Retina (tissue), 1 donor: ENCODE results near the gene DIAPH3.

Source experiments
- DNase-seq: peaks from one replicate; pipeline ENCODE4 v3.0.0-alpha.2; 2016

Gene DIAPH3

DNA sequence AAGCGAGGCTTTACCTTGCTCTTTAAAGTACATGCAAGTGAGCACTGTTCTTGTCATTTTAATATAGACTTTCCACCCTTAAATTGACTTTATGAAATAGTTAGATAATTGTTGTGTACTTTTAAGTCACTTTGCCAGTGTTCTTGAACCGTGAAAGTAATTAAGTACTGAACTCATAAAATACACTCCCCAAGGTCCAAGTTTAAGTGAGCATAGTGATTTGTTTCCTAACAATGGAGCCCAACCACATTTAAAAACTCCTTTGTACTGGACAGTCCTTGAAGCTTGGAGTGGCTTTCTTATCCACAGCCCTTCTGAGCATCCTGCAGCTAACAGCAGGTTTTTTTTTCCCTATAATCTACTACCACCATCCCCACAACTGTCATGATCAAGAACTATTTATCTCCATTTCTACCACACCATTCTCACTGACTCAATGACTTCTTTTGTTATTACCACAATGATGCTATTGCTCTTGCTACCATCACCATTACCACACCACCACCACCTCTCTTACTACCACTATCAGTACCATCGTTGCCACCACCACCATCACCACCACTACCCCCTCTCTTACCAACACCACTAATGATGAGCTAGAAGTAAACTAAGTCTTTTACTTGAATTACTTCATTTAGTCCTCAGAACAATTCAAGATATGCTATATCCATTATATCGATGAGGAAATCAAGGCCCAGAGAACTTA, 452.6 kb downstream of the DIAPH3 start:
- no peak for DNase-seq

DNA sequence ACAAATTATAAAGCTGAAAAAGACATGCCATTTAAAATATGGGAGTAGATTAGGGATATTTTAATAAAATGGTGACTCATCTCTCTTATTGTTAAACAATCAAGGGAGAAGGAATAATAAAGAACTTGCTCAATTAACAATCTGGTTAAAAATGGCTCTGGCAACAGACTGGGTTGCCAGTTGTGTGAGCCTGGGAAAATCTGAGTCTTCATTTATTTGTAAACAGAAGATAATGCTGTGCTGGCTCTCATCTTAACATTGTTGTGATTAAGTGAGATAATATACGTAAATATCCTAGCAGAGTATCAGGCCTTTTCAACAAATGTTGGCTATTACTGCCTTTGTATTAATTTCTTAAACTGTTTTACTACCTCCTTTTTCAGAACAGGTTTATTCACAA, 453.3 kb downstream of the DIAPH3 start:
- DNase-seq = no peak

DNA sequence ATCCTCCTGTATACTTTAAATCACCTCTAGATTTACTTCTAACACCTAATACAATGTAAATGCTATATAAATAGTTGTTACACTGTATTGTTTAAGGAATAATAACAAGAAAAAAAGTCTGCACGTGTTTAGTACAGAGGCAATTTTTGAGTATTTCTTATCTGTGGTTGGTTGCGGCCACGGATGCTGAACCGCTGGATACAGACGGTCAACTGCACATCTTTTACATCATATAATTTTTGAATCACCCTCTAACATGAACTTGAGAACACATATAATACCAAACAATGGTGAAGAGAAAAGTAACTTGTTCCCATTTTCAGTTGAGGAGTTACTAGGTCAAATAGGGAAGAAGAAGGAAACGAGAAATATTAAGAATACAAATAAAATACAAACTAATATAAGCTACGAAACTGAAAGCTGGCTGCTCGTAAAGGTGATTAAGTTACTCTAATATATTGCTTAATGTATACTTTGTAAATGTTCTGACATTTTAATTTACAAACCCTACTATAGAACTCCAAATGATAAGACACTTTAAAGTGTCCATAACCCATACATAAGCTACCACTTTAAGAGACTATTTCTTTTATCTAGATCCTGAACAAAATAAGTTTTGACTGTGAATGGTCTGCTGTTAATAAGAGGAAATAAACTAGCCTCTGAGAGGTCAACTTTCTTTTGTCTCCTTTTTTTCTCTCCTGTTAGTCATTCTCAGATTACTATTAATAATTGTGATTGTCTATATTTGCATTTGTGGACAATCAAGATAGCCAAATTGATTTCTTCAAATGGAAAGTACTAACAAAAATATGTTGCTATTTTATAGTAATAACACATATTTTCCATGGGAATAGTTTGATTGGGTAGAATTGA, 457.4 kb downstream of the DIAPH3 start:
- no peak for DNase-seq

DNA sequence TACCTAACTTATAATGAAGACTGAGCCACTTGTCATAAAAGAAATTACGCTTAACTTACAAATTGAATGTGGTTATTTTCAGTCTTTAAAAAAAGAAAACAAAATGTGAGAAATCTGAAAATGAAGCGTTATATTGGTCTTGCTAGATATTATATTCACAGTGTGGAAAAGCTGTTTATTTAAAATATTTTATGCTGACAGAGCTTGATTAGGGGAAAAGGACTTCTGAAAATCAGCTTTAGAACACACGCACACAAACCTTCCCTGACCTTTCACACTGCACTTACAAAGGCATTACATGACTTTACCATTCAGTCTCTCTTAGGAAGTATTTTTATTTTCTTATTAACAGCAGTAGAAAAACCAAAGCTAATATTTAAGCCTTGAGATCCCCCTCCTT, 461.5 kb downstream of the DIAPH3 start:
- DNase-seq = no peak

DNA sequence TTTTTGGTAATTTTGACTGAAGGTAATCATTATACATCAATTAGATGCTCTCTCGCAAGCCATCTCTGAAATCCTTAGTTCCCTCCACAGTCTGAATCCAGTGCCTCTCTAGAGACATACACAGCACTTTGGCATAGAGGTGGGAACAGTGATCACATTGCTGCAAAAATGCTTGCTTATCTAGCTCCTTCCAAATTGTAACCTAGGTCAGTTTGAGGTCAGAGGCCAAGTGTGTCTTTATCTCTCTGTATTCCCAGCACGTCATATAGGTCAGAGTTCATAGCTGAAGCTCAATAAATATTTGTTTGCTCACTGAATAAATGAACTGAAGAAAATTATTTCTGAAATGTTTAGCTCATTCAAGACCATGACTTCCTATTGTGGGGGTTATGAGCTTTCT, 462.5 kb downstream of the DIAPH3 start:
- DNase-seq = no peak

DNA sequence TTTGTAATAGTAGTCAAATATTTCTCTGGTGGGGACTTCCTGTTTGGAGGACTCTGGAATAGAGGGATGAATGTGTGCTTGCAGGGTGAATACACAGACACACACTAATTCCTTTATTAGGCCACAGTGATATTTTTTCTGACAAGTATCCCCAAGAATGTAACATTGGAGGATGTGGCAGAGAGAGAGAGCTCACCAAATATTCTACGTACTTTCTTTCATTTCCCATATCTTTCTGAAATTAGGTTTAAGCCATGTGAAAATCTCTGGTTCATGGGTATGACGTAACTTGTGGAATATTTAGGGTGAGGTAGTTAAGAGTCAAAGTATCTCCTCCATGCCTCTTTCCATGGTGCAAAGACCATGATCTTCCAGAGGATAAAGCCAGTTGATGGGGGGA, 463.4 kb downstream of the DIAPH3 start:
- DNase-seq = no peak

DNA sequence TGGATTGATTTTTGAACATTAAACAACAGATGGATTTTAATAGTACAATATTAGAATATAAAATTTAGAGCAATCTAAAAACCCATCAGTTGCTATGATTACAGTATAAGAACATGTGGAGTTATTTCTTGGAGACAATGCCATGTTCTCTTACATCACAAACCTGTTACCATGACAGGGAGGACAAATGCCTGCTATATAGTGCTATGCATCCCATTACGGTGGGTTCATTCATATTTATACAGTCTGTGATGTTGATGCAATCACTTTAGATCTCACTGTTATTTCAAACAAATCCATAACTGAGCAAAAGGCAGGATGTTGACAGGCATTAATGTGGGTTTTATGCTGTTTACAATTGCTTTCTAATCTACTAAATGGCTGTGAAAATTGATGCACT, 467.5 kb downstream of the DIAPH3 start:
- DNase-seq = no peak

DNA sequence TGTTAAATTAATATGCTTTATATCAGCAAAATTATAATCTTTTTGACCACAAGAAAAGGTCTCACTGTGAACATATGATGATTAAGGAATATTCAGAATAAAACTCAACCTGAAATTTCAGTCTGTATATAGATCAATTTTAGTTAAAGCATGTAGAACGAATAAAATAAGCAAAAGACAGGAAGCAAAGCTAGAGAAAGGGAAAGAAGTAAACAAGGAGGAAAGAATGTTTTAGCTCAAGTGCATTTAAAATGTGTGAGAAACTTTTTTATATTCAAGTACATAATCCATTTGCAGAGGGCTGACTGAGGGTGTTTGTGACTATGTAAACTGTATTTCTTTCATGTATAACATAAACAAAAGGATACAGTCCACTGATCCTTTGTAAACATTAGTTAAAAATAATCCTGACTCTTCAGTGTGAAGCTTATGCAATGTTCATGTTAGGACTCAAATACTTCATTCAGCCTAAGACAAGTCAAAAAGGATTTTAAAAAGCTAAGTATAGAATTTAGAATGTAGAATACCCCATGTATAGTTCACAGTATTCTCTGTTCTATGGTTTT, 472.1 kb downstream of the DIAPH3 start:
- DNase-seq = no peak

DNA sequence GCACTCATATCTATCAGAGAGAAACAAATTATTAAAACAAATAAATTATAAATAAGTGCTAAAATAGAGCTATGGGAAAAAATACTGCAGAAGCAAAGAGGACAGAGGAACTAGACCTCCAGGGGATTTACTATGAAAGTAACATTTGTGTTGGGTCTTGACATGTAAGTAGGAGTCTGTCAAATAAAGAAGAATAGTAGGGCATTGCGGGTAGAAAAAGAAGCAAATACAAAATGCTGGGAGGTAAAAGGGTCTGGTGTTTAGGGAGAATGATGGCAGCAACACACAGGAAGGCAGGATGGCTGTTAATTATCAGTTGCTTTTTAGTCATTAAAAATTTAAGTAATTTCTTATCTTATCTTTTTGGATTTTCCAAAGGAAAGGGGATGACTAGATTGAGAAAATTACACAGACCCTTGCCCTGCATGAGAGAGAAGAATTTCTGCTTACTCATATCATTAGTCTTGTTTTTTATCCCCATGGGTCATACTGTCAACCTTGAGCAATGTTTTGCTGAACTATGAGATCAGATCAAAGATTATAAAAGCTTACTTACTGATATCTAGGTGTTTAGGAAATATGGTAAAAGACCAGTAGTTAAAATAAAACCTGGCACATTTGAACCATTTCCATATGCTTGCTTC, 472.7 kb downstream of the DIAPH3 start:
- DNase-seq = no peak

DNA sequence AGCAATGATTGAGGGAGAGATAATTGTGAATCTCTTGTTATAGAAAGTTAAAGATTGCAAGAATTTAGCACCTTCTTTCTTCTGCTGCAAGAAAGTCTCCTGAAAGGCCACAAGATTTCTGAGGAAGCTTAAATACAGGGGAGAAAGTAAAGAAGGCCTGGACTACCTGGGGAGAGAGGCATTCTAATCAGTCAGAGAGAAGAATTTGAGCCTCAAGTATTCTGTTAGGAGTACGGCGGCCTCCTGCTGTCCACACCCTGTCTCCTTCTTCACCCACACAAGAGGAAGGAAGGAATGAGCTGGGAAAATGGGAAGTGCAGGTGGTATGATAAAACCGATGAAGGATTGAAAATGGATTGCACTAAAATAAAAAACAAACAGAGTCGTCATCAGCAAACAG, 474.7 kb downstream of the DIAPH3 start:
- DNase-seq = no peak

DNA sequence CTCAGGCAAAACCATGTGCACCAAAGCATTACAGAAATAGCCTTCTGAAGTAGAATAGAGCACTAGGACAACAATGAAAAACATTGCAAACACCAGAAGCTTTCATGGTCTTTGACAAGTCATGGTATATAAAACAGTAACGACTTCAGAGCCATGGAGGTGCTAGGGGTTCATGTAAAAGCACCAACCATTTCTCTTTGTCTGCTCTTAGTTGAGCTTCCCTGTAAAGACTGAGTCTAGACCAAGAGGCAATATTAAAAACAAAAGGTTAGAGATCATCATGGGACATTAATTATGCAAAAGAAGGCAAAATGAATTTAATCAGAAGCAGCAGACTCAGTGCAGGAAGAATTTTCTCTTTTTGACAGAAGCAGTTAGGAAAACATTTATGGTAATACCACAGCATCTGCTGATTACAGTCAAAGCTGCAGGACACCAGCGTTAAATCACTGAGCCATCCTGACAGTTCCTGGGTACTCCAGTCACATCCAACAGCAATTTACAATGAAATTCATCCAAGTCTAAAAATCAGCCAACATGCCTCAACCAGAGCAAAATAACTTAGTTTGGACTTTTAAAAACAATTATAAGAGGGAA, 476.8 kb downstream of the DIAPH3 start:
- peak; percentile 17 for DNase-seq

DNA sequence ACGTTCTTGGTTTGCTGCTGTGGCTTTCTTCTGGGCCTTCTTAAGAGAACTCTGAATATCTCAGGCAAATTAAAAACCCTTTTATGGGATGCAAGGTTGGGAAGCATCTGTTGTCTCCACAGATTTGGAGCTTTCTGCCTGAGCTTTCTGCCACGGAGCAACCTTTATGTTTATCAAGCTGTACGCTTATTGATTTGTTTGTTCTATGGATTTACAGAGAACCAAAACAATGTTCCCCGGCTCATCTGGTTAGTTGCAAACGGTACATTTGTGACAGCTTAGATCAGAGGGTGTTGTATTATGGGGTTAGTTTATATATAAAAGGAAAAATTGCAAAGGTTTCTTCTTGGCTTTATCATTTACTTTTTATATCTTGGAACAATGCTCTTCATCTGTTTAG, 479.6 kb downstream of the DIAPH3 start:
- no peak for DNase-seq

DNA sequence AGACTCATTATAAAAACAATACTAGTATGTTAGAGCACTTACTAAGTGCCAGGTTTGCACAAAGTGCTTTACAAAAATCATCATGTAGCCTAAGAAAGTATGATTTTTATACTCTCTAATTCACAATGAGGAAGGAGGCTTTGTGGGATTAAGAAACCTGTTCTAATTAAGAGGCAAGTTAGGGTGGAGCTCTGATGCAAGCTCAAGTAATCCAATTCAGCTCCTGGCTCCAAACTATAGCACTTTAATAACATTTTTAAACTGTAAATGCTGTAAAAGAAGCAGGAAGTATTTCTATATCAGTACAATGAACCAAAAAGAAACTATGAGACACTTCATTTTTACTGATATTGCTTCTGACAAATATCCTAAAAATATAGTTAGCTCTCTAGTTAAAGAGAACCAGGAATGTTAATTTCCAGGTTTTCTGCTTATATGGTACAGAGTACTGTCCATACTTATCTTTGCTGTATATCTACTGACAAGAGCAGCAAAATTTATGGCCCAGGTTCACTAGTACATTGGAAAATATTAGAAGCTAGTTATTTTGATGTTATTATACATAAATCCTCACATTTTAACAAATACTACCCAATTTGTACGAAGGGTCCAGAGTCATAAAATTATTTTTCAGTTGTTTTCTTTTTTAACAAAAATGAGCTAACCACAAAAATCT, 482.0 kb downstream of the DIAPH3 start:
- DNase-seq = no peak

DNA sequence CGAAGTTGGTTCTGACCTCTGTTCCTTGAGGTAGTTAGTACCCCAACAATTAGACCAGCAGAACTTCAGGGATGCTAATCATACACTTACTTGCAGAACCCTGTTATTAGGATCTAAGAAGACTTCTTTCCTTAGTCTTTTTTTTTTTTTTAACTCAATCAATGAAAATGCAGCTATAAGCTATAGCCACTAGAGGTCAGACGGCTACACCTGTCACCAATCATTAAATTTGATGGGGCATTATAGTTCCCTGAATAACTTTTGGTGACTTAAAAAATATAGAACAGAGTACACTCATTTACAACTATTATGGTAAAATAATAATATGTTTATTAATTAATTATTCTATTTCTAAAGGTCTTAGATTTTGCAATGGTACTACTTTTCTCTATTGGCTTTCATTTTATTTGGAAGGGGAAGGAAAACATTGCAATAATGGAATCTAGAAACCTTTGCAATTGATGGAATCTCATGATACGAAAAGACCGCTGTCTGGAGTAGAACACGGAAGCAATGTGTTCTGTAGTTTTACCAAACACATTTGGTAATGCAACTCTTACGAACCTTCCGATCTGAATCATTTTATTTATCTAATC, 483.2 kb downstream of the DIAPH3 start:
- peak; percentile 41 for DNase-seq

DNA sequence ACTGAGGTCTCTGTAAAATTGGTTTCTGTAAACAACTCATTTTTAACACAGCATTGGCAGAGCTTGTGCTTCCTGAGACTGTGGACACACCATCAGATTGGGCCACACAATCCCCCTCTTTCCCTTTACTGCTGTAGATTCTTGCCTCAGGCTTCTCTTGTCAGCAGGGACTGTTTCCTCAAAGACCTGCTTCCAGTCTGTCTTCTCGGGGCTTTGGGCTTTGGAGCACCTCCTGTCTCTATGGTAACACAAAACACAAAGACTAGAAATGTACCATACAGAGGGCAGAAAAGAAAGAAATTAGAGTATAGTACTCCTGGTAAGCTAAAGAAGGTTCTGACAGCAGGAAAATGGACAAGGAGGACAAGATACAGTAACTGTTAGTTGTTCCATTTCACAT, 484.5 kb downstream of the DIAPH3 start:
- DNase-seq = peak; percentile 27

DNA sequence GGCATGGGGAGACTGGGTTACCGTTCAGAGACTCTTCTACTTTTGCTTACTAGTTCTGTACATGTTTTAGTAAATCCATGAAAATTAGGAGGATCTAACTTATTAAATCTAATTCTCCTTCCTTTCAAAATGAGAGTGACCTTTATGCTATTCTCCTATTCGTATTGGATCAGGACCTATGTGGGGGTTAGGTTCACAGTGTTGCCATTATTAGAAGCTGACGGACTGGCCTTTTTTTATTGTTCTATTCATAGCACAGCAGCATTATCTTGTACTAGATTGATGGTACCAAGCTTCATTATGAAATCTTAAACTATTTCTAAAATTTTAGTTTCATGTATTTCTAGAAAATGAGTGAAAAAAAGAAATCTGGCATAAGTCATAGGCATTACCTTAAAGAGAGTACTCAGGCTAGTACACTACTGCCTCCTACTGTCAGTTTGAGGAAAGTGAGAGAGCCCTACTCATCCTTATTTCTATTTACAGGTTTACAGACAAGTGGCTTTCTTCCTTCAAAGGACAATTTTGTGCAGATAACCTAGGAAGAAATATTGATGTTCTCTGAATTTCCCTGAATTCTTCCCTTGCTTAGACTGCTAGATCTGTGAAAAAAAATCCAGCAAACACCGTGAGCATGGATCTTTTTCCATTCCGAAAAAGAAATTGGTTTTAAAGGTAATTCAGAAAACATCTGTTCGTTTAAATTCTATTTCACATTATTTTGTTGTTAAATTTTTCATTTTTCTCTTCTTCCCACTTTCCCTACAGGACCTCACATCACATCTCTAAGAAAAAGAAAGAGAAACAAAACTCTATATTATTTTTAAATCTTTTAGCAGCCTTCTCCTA, 485.5 kb downstream of the DIAPH3 start:
- DNase-seq = peak; percentile 23

DNA sequence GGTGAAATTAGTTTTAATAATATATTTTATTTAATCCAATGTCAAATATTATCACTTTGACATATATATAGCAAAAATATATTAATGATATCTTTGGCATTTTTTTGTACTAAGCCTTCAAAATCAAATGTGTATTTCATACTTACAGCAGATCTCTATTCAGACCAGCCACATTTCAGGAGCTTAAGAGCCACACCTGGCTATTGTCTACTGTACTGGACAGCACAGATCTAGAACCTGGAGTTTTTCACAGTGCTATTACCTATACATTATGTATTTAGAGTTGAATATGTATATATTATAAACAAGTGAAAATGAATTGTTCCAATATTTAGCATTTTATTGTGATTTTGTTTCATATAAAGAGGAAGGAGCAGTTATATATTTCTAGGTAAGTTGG, 486.3 kb downstream of the DIAPH3 start:
- DNase-seq = no peak

DNA sequence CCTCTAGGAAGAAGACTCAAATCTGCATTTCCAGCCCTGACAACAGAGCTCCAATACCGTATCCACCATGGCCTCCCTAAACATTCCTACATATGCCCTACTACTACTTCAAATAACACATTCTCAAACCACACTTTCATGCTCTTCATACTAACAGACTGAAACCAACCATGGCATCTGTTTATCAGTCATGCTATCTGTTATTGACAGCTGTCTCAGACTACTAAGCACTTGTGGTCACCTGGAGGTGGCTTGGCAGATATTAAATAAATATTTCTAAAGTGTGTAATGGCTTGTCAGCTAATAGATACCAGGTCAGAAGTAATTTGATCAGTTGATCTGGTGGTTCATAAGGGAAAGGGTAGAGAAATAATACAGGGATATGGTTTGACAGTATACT, 489.1 kb downstream of the DIAPH3 start:
- no peak for DNase-seq

DNA sequence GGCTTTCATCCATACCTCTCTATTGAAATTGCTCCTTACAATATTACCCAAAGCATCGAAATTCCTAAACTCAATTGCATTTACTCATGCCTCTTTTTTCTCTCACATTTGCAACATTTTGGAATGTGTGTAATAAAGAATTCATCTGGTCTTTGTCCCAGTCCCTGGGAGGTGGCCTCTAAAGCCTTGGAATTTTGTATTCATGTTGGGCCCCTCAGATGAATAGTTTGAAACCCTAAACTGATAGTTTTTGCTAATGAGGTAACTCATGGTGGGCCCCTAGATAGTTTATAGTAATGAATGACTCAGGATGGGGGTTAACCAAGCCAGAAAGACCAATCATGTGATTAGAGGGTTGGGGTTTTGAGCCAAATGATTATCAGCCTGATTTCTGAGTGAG, 490.4 kb downstream of the DIAPH3 start:
- DNase-seq = no peak

DNA sequence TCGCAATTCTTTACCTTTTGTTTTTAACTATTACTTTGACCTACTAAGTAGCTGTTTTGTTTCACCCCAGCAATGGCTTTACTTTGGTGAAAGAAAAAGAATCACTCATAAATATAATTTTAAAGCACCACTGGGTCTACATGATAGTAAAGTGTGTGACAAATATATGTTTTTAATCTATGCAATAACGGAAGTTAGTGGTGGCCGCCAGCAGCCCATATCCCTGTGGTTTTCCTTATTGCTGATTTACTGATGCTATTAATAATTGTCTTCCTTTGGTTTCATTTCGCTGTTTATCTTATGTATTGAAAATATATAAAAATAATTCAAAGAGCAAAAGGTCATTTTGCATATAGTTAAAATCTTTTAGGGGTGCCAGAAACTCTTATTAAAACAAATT, 491.3 kb downstream of the DIAPH3 start:
- DNase-seq = no peak

DNA sequence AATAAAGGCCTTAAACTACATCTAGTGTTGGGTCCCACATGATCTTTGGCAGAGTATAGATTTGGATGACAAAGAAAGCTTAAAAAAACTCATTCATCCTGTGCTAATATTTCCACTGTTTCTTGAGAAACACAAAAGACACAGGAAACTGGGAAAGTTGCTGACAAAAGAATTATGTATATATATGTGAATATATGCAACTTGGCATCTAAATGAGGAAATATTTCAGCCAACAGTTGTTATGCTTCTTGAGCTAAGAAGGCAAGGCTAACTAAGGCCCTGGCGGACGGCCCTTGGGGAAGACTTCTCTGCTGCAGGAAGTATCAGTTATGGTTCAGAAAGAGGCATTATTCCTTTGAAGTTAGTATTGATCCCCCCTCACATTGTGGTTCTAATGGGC, 491.8 kb downstream of the DIAPH3 start:
- no peak for DNase-seq
